ENCODE data around the gene SMARCAL1. TPM values are rescaled to one million over a fixed set of nuclear protein-coding genes. Genes with fewer than 3 reads are reported as not detected.
"Not testable (repeated sequence)": the region's sequence is repeated elsewhere in the genome, so short reads cannot be mapped to it uniquely, and the experiment has no call there.

SMARCAL1 gene
- polyA plus RNA-seq, 4 donors = 29.1 to 31.3 (median 29.9) TPM

- peak; percentile 92 to 94 (median 93) for DNase-seq (ENCODE audit: low read depth in 4 of 4, low spot score in 3 of 4)
These were observed 86.4 kb downstream of the SMARCAL1 start, which contains the start of gene RPL37A for GRCh38 chr2:216498379-216499352. RPL37A (plus strand) TSS chr2:216498844; CDS start chr2:216498875, 31 bp downstream.

- DNase-seq (ENCODE audit: low read depth in 4 of 4, low spot score in 3 of 4) = no peak
These were observed 87.4 kb downstream of the SMARCAL1 start for GRCh38 chr2:216499641-216500218.

- no peak for DNase-seq (ENCODE audit: low read depth in 4 of 4, low spot score in 3 of 4)
These were observed 88.3 kb downstream of the SMARCAL1 start for GRCh38 chr2:216500572-216500971.

- DNase-seq (ENCODE audit: low read depth in 4 of 4, low spot score in 3 of 4) = no peak
These were observed 89.6 kb downstream of the SMARCAL1 start for GRCh38 chr2:216501854-216502253.

- no peak for DNase-seq (ENCODE audit: low read depth in 4 of 4, low spot score in 3 of 4)
These were observed 90.3 kb downstream of the SMARCAL1 start for GRCh38 chr2:216502381-216503158.

GRCh38 chr2:216503159-216503629 is 90.9 kb downstream of the SMARCAL1 start:
- no peak for DNase-seq (ENCODE audit: low read depth in 4 of 4, low spot score in 3 of 4)

GRCh38 chr2:216503697-216504375 is 91.6 kb downstream of the SMARCAL1 start:
- DNase-seq (ENCODE audit: low read depth in 4 of 4, low spot score in 3 of 4) = no peak

- DNase-seq (ENCODE audit: low read depth in 4 of 4, low spot score in 3 of 4) = no peak
These were observed 92.1 kb downstream of the SMARCAL1 start for GRCh38 chr2:216504376-216504762.

- no peak for DNase-seq (ENCODE audit: low read depth in 4 of 4, low spot score in 3 of 4)
These were observed 93.1 kb downstream of the SMARCAL1 start for GRCh38 chr2:216505133-216506106.

GRCh38 chr2:216507220-216508160 is 95.2 kb downstream of the SMARCAL1 start:
- DNase-seq (ENCODE audit: low read depth in 4 of 4, low spot score in 3 of 4) = no peak

- no peak for DNase-seq (ENCODE audit: low read depth in 4 of 4, low spot score in 3 of 4)
These were observed 95.9 kb downstream of the SMARCAL1 start for GRCh38 chr2:216508229-216508628.

- DNase-seq (ENCODE audit: low read depth in 4 of 4, low spot score in 3 of 4) = no peak
These were observed 104.6 kb downstream of the SMARCAL1 start for GRCh38 chr2:216516730-216517350.

- no peak for DNase-seq (ENCODE audit: low read depth in 4 of 4, low spot score in 3 of 4)
These were observed 105.4 kb downstream of the SMARCAL1 start for GRCh38 chr2:216517447-216518225.

- DNase-seq (ENCODE audit: low read depth in 4 of 4, low spot score in 3 of 4) = not testable (repeated sequence)
These were observed 106.4 kb downstream of the SMARCAL1 start for GRCh38 chr2:216518566-216519119.

GRCh38 chr2:216519154-216519762 is 107.0 kb downstream of the SMARCAL1 start:
- peak in 1 of 4 donors; percentile 75 for DNase-seq (ENCODE audit: low read depth in 4 of 4, low spot score in 3 of 4)

- no peak for DNase-seq (ENCODE audit: low read depth in 4 of 4, low spot score in 3 of 4)
These were observed 107.8 kb downstream of the SMARCAL1 start for GRCh38 chr2:216520112-216520511.

Data from left renal pelvis (tissue), 4 donors.